ENCODE measurements around the gene PRKAR2A. TPM values are rescaled to one million over a fixed set of nuclear protein-coding genes. Genes with fewer than 3 reads are reported as not detected.

PRKAR2A gene
- total and polyA plus RNA-seq, 9 of the 15 experiments (the other 6 are each of a cell fraction or from before 2014, with no cell fraction given) = 15.9 to 84.5 (median 37.6) TPM

DNA sequence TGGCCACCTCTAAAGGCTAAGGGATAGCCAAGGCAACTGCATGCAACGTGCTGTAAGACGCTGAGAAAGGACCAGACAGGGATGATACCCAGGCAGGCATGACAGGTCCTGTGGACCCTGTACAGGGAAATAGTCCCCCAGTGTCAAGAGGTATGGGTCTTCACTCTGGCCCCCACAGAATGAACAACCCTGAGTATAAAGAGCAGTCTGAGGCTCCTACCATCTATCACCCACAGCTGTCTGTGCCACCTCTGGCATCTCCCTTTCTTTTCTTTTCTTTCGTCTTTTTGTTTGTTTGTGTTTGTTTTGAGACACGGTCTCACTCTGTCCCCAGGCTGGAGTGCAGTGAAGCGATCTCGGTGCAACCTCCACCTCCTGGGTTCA lies 32.3 kb upstream of the PRKAR2A start (continued):
- TF ChIP-seq, protein P1, sequence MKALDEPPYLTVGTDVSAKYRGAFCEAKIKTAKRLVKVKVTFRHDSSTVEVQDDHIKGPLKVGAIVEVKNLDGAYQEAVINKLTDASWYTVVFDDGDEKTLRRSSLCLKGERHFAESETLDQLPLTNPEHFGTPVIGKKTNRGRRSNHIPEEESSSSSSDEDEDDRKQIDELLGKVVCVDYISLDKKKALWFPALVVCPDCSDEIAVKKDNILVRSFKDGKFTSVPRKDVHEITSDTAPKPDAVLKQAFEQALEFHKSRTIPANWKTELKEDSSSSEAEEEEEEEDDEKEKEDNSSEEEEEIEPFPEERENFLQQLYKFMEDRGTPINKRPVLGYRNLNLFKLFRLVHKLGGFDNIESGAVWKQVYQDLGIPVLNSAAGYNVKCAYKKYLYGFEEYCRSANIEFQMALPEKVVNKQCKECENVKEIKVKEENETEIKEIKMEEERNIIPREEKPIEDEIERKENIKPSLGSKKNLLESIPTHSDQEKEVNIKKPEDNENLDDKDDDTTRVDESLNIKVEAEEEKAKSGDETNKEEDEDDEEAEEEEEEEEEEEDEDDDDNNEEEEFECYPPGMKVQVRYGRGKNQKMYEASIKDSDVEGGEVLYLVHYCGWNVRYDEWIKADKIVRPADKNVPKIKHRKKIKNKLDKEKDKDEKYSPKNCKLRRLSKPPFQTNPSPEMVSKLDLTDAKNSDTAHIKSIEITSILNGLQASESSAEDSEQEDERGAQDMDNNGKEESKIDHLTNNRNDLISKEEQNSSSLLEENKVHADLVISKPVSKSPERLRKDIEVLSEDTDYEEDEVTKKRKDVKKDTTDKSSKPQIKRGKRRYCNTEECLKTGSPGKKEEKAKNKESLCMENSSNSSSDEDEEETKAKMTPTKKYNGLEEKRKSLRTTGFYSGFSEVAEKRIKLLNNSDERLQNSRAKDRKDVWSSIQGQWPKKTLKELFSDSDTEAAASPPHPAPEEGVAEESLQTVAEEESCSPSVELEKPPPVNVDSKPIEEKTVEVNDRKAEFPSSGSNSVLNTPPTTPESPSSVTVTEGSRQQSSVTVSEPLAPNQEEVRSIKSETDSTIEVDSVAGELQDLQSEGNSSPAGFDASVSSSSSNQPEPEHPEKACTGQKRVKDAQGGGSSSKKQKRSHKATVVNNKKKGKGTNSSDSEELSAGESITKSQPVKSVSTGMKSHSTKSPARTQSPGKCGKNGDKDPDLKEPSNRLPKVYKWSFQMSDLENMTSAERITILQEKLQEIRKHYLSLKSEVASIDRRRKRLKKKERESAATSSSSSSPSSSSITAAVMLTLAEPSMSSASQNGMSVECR (CRISPR knock-in tag; IDR thresholded peaks at IDR 0.05) = no peak
- TF ChIP-seq, protein P2, sequence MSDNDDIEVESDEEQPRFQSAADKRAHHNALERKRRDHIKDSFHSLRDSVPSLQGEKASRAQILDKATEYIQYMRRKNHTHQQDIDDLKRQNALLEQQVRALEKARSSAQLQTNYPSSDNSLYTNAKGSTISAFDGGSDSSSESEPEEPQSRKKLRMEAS (CRISPR knock-in tag; IDR thresholded peaks at IDR 0.05) = no peak
- TF ChIP-seq ZBTB5 (IDR thresholded peaks at IDR 0.05) = no peak
- no peak for TF ChIP-seq DIDO1 (tag; IDR thresholded peaks at IDR 0.05; ENCODE audit: low read depth)
- no peak for TF ChIP-seq RBM15 (IDR thresholded peaks at IDR 0.05; ENCODE audit: insufficient read depth, low read length)
- TF ChIP-seq NCOA6 (IDR thresholded peaks at IDR 0.05) = no peak
- no peak for TF ChIP-seq CBX1 (IDR thresholded peaks at IDR 0.05; ENCODE audit: low read depth)
- no peak for TF ChIP-seq RBM34 (IDR thresholded peaks at IDR 0.05; ENCODE audit: borderline replicate concordance, insufficient read depth, low read length)

Data from K562 (cell line).